ENCODE data around the gene SPDYE5.
"Not testable (repeated sequence)": the region's sequence is repeated elsewhere in the genome, so short reads cannot be mapped to it uniquely, and the experiment has no call there.

DNA sequence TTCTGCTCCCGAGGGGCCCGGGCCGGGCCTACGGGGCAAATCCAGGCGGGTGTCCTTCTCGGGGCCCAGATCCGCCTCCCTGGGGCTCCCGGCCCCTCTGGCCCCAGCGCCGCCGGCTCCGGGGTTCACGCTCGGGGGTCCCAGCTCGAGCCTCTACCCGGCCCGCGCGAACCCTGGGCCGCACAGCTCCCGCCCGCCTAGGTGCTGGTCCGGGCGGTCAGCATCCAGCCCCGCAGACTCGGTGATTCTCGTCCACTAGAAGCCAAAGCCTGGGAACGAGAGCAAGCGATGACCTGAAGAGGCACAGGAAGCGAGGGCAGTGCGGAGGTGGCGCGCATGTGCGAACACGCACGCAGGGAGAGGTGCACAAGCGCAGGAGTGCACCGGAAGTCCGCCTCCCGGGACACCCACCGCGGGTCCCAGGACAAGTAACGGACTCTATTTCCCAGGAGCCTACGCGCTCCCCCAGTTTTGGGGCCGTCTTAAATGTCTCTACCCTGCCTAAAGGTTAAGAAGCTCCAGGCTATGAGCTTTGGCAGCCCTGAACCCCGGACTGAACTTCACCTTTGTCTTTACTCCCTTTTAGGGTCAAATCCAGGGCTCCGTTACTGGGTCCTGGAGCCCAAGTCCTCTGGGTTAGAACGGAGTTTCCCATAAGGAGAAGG is 6.0 kb upstream of the SPDYE5 start, which contains the start of gene POM121C:
- not testable (repeated sequence) for TF ChIP-seq CTCF (IDR thresholded peaks at IDR 0.05; ENCODE audit: poor library complexity); EZH2 (IDR thresholded peaks at IDR 0.05; ENCODE audit: borderline replicate concordance); EZH2phosphoT487 (IDR thresholded peaks at IDR 0.05; ENCODE audit: low read depth, severe bottlenecking, unreplicated experiment)
